A673 (cell line): ENCODE measurements around the gene KIDINS220.

Experiments
- EZH2 ChIP-seq: fragments of 200-600 bp; sonication (generic); IDR thresholded peaks from 2 replicates; pipeline ENCODE4 v1.6.1; 2017; ENCODE audit warnings: borderline replicate concordance, low read depth, mild to moderate bottlenecking, mixed read lengths, antibody characterized with exemption, low read length; ENCODE audit not compliant: poor library complexity, severe bottlenecking
- TF ChIP-seq, protein P1 (sequence below): fragments of 300-800, 200-600 bp; sonication (generic); conservative IDR thresholded peaks from 2 replicates; pipeline ENCODE4 v1.5.1; 2017; ENCODE audit warnings: low read depth, mild to moderate bottlenecking, antibody characterized with exemption, low read length, moderate library complexity, mixed read lengths

DNA sequence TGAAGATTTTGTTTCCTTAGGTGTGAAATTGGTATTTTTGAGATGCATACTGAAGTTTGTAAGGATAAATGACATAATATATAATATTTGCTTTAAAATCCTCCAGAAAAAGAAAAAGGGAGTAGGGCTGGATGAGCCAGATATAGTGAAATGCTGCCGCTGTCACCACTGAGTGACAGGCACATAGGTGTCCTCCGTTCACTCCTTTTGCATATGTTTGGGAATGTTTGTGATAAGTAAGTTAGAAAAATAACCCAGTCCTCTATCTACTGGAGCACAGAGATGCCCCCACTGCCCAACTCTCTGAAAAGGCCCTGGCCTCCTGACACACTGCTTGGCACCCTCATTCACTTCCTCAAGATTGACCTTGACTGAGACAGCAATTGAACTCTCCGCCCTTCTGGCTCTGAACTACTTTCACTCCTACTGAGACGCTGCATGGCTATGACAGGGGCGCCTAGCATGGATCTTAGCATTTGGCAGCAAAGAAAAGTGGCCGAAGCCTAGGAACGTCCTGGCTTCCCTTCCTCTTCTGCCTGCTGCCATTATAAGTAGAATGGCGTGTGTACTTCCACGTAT is 145.5 kb downstream of the KIDINS220 start:
- TF ChIP-seq, protein P1, sequence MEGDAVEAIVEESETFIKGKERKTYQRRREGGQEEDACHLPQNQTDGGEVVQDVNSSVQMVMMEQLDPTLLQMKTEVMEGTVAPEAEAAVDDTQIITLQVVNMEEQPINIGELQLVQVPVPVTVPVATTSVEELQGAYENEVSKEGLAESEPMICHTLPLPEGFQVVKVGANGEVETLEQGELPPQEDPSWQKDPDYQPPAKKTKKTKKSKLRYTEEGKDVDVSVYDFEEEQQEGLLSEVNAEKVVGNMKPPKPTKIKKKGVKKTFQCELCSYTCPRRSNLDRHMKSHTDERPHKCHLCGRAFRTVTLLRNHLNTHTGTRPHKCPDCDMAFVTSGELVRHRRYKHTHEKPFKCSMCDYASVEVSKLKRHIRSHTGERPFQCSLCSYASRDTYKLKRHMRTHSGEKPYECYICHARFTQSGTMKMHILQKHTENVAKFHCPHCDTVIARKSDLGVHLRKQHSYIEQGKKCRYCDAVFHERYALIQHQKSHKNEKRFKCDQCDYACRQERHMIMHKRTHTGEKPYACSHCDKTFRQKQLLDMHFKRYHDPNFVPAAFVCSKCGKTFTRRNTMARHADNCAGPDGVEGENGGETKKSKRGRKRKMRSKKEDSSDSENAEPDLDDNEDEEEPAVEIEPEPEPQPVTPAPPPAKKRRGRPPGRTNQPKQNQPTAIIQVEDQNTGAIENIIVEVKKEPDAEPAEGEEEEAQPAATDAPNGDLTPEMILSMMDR, result no peak
- TF ChIP-seq EZH2, result no peak
